Activated CD4-positive, CD25-positive, alpha-beta regulatory T cell (primary cell): ENCODE data around the gene NTRK2.

Experiments used
- DNase-seq, 4 experiments: peaks; one replicate each; lab custom pipeline; 2025; lab: John Stamatoyannopoulos, UW

NTRK2 gene

DNA sequence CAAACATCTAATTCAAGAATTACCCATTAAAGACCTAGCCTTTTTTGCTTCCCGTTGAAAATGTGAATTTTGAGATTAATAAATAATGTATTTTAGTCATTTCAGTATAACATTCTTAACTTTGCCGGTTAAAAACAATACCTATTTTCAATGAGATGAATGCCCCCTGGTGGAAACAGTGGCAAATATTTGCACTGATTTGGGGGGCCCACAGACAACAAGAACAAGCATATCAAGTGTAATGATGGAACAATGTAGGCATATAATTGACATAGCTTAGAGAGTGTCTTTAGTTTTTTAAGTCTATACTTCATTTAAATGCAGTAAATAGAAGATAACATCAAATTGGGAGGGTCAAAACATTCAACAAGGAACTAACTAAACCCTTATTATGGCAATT is 111.9 kb downstream of the NTRK2 start:
- DNase-seq, result no peak

DNA sequence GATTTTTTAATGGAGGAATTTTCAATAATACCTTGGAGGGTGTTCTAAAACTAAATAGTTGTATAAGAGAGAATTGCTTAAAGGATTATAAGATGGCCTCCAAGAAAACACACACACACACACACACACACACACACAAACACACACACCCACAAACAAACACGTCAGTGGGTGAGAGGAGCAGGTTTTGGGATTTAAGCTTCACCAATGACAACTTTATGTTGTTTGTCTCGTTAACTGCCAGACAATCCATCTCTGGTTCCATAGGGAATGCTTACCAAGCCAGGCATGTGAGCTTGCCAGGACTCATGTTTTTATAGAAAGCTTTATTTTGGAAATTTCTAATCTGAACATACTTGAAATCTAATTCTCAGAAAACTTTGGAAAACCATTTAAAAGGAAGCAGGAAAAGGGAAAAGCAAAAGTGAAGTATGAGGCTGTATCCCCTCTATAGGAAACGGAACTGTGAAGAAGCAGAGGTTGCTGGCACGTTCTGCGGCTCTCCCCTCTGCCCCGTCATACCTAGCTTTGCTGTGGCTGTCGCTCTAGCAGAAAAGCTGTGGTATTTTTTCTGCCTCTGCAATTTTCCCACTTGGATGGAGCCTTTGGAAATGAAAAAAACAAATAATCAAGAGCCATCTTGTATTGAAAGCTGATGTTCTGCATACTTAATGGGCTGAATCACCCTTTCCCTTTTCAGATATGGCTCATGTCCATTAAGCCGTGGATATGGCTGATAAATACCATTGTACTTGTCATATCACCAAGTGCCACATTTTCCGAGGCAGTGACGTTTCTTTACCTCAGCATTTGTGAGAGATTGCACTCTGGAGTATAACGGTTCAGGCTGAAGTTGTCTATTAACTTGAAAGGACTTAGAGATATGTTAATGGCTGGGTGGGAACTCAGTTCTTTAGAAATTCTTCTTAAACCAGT is 112.7 kb downstream of the NTRK2 start:
- DNase-seq, result no peak

DNA sequence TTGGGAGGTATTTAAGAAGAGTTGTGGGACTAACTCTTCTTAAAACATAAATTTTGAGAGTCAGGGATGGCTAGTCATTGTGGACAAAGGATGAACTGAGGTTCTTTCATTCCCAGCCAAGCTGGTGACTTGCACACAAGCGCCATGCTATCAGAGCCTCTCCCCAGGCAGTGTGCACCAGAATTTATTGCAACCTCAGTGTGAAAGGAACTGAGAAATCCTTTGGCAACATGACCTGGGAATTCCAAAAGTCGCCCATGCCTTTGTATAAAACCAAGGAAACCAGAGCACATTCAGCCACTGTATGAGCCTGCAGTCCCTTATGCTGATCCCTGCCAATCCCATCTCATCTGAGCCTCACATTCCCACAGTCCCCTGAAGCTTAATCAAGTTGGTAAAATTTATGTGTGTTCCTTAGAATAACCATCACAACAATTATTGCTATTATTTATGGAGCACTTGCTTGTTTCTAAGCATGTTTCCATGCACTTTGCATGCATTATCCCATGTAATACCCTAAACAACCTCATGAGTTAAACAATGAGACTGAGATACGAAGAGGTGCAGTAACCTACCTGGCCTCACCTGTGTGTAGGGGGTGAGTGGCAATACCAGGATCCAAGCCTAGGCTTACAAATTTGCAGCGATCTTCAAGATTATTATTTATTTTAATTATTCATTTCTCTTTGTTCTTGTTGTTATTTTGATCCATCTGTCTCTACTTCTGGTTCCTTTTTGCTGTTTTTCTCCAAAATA is 116.4 kb downstream of the NTRK2 start:
- DNase-seq, result no peak

DNA sequence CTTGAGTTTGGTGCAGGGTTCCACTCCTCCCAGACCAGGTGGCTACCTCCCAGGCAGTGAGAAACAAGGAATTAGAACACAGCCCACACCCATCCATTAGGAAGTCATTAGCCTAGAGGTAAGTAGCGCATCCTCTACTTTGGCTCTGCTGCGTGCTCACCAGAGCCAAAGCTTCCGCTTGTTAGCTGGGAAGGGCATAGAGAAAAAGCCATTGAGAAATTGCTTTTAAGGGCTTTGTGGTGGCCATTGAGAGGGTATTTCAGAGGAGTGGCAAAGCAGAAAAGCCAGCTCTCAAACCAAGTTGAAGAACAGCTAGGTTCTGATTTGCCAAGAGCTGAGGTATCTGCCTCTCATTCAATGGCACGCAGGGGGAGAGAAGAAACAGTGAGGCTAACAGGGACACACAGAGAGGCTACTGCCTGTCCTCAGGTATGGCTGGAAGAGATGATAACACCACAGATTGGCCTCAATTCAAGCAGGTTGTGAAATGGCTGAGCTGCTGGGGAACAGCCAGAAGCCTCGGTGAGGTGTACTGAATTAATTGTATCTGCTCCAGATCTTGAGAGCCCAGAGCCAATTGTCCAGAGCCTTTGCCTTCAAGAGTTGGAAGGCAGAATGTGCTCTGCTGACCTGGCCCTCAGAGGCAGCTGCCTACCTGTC is 119.4 kb downstream of the NTRK2 start:
- DNase-seq, result no peak

DNA sequence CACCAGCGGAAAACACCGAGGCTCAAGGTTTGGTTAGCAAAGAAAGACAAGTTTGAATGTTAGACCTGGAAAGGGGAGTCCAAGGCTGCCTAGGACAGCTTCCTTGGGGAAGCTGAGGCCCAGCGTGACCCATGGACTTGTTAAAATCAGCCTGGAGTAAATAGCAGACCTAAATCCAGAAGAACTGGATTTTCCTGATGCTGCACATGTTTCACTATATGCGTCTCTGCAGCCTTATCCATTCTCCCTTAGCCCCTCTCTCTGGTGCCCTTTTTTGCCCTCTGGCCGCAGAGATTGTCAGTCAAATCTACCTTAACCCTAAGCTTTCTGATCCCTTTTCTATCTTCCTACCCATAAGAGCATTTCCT is 119.9 kb downstream of the NTRK2 start:
- no peak for DNase-seq

DNA sequence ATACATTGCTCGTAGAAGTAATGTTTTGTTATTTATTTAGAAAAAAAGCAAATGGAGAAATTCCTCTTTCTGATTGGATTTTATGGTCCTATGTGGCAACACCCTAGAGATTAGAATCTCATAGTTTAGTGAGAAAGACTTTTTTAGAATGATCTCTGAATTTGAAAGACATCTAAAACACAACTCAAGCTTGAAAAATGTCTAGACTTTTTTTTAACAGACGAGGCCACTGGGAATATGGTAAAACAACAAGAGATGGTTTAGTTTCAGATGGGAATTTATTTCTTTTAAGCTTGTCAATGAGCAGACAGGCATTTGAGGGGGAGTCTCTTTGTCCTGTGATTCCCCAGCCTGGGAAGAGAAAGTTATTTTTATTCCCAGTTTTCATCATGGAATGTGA is 122.1 kb downstream of the NTRK2 start:
- no peak for DNase-seq

DNA sequence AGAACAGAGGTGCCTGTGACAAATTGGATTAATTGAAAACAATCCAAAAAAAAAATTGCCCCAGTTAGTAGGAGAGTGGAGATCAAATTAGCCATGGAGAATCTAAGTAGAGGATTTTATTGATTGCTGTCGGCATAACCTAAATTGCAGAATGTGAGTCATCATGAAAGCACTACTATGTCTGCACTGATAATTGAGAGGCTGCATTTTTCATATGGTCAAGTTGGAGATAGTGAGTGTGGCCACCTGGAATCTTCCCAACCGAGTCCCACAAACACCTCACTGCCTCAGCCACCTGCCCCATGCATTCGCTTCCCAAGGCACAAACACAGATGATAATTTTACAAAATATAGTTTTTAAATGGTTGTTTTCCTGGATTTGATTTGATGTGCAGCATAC is 123.7 kb downstream of the NTRK2 start:
- no peak for DNase-seq

DNA sequence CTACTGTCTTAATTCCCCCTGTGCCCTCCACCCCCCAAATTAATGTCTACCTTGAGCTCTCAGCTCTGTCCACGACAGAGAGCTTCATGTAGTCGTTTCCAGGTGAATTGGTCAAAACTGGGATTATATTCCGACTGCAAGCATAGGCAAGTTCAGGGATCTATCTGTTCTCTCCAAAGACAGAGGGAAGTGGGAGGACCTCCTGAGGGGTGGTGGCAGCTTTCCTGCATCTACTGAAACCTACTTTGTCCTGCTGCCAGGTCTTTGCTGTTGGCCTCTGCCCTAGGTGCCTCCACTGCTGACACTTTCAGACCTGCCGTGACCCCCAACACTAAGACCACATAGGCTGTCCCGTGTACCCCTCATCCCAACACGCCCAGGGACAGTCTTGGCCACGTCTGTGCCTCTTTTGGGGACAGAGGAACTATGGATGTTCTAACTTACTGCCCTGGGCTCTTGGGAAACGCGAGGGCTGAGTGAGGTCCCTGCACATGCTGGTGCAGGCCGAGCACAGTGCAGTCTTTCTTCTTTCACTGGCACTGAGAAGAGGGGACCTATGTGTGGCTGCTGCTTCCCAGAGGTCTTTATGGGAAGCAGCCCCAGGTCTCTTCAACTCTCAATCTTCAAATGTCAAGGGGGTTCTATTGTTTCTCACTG is 125.6 kb downstream of the NTRK2 start:
- DNase-seq, result no peak

DNA sequence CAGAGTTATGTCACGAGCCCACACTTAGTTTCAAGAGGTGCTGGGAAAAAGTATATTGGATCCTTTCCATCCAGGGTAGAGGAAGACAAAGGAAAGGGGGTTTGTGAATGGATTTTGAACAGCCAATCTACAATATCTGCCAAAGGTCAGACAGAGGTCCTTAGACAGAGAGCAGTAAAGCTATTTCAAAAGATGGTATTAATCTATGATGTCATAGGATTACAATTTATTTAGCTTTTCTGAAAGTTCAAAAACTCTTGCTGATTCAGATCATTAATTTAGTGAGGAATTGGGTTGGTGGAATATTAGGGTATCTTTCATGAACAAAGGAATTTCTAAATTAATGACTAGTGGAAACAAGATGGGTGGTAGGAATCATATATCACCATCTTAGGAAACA is 126.9 kb downstream of the NTRK2 start:
- DNase-seq, result no peak

DNA sequence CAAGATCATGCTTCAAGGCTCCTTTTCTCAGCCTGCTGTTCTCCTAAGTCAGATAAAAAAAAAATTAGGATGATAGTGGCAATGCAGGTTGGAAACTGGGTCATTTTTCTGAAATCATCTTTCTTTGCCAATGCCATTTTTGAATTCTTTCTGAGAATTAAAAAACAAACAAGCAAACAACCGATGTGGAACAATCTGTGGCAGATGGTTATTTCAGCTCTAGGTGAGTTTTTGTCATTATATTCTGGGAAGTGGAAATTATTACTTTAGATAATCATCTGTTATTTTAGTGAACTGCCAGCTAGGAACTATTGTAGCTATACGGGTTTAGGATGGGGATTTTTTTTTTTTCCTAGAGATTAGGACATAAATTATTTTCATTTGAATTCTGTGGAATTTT is 129.7 kb downstream of the NTRK2 start:
- no peak for DNase-seq

DNA sequence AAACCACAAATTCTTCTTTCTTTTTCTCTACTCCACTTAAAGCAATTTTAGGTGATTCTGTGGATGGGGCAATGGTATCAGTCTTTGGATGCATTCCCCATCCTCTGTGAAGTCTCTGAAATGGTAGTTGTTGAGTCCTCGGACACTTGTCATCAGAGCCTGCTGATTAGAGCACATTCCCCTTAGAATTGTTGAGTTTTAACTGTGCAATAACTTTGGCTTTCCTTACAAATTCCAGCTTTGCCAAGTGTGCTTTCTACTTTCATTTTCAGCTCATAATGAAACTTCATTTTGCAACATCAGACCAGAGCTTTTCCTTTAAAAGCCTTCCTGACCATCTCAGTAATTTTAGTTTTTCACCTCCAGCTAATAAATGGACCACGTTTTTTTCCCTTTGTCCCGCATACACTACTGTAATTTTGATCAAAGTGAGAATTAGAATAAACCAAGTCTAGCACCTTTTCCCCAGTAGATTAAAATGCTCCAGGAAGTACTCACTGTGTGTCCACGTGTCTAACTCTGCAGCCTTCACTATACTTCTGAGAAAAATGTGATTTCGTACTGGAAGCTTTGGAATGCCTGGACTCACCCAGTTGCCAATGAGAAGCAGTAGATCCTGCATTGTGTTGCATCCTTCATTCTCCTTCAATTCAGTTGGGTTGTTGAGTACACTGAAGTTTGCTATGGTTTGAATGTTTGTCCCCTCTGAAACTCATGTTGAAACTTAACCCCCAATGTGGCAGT is 135.6 kb downstream of the NTRK2 start:
- DNase-seq, result no peak

DNA sequence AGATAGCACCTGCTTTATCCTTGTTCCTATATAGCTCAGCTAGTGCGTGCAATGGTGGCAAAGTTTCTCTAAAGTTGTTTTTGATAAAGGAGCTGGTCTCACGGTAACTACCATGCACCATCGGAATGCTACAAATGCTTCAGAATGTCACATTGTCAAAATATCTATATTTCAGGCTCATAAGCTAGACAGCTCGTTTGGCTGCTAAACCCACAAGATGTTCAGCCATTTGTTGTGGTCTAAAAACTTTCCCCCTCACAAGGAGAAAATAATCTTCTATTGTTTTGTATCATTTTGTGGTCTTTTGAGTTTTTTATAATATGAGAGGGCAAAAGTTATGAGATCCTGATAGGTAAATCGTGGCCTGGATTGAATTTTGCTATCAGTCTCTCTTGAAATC is 137.9 kb downstream of the NTRK2 start:
- DNase-seq, result no peak

DNA sequence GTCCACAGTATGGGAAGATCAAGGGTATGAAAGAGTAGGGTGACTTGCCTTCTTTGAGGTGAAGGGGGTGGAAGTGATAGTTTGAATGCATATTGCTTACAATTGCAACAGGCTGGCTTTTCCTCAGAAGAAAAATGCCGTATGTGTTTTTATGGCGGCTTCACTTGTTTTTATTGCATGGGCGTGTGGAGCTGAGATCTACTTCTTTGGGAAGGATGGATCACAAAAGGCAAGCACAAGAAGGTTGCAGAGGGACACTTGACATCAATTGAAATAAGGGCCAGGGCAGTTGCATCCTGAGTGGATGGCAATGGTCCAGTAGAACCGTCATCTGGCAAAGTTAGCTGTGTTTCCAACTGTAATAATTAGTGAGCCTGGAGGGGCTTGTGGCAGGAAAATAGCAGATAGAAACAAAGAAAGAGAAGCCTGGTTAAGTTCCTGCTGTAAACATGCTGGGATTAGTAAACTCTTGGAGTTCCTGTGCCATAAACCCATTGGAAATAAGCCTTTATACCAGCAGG is 138.4 kb downstream of the NTRK2 start:
- DNase-seq, result no peak

DNA sequence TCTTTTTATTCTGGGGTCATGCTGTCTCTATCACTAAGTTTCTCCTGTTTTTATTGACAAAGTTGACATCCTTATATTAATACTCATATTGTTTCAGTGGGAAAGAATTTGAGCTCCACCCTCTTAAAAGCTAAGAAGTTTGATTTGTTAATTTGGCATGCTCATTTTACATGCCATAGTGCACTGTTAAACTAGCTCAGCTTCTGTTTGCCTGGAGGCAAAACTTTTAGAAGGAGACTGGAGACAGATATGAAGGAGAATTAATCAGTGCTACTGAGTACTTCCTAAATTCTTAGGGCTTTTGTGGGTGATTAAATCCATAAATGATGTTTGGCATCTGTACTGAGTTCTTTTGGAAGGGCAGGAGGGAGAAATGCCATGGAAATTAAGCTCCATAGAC is 138.9 kb downstream of the NTRK2 start:
- DNase-seq, result no peak

DNA sequence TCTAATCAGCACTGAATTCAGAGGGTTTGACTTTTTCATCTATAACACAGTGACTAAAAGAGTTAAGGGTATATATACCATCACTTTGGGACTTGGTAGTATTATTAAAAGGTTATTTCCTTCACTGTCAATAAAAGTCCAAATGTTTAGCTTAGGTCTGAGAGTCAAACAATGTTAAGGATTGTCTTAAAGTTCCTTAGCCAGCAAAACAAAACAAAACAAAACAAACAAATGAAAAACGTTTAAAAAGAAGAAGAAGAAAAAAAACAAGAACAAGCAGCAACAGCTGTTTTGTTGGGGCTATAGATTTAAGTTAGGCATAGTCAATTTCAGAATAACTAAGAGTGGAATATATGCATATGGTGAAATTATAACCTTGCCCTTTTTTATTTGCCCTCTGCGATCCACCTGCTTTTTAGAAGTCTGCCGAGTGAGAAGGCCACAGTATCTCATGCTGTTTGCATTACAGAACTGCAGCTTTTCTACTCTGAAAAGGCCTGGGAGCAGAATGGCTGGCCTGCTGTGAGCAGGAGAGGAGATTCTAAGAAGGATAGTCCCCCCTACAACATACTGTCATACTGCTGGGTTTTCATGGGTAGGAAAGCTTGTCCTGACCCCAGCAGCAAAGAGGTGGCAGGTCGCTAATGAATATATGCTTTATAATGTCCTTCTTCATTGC is 141.7 kb downstream of the NTRK2 start:
- no peak for DNase-seq

DNA sequence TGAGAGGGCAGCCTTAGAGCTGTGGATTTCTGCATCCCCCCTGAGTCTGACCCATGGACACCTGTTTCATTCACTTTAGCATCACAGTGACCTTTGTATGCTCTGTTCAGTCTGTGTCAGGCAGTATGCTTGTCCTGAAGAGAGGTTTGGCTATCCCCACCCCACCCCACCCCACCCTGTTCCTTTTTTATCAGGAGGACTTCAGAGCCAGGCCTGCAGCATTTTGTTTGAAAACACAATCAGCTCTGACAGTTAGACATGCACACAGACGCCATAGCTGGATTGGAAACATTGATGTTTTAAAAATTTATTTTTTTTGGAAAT is 142.2 kb downstream of the NTRK2 start:
- no peak for DNase-seq

DNA sequence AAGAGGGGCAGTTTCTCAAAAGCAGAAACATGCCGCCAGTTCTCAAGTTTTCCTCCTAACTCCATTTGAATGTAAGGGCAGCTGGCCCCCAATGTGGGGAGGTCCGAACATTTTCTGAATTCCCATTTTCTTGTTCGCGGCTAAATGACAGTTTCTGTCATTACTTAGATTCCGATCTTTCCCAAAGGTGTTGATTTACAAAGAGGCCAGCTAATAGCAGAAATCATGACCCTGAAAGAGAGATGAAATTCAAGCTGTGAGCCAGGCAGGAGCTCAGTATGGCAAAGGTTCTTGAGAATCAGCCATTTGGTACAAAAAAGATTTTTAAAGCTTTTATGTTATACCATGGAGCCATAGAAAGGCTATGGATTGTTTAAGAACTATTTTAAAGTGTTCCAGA is 142.8 kb downstream of the NTRK2 start:
- no peak for DNase-seq

DNA sequence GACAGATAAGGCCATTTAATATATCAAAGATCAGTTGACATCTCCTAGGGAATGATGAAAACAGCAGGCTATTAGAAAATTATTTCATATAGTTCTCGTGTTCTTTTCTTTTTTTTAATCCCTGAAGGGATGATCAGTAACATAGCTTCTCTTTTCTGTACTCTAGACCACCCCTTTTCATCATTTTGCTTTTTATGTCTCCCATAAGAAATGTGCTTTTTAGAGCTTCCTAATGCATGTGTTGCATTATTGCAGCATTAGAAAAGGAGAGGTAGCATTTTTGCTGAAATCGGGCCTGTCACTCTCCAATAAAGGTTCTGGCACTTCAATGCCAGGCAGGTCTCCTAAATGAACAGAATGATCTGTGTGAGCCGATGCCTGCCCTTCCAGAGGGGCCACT is 143.3 kb downstream of the NTRK2 start:
- DNase-seq, result no peak

DNA sequence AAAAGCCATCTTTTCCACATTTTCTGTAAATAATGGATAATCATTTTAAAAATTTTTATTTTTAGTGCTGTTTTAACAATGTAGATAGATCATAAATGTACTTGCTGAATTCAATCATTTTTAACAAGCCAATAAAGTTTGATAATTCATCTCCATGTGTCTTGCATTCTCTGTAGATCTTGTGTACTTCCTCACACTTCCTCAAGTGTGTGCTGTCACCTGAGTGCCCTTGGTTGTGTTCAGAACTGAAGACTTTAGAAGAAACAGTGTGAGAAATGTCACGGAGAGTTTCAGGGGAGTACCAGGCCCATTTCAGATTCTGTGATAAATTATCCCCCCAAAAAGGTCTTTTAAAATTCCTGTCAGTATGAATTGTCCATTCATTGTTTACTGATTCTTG is 146.0 kb downstream of the NTRK2 start:
- no peak for DNase-seq

DNA sequence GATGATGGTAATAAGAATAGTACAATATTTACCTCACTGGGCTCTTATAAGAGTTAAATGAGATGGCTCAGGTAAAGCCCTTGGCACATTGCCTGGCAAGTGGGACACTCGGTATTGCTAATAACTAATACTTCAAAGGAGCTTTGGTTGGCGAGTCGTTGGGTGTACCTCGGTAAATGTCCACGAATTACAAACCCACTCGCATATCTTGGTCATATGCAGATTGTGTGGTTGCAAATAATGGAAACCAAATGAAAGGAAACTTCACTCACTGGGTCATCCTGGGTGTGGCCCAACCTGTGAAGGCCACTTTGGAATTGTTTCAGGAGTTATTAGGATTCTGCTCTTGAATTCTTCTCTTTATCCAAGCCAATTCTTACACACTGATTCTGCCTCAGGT is 147.5 kb downstream of the NTRK2 start:
- DNase-seq, result no peak

DNA sequence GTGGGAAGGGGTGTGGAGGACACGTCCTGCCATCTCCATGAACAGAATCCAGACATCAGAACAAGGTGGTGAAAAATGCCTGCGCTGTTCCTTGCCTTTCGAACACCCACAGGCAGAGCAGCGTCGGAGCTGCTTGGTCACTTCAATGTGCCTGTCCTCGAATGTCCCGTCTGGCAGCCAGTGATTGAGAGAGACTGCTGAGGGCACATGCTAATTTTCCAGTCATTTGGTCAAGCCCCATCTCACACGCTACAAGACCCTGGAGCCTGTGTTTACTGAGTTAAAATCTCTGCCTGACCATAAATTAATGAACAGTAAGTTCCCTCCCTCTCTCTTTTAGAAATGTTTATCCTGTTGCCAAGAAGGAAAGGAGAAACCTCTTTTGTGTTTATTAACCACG is 149.3 kb downstream of the NTRK2 start:
- DNase-seq, result no peak
